ENCODE results near the gene KCND3.

Gene KCND3

GRCh38 chr1:111784273-111784901, 205.1 kb downstream of the KCND3 start:
- Histone ChIP-seq H2AFZ (ENCODE audit: low read length) (no peak overlapping the region), H3K36me3 (ENCODE audit: insufficient read depth, low read length) (no peaks in the 10 kb centered on the region), H3K79me2 (ENCODE audit: insufficient read depth, low read length) (no peaks in the 10 kb centered on the region), H3K4me3 (ENCODE audit: low read depth, low read length, poor library complexity, severe bottlenecking) (no peak overlapping the region), H3K9ac (ENCODE audit: low read length) (no peak overlapping the region), H3F3A (ENCODE audit: insufficient read depth, low read length) (no peaks in the 10 kb centered on the region), H3K4me1 (ENCODE audit: insufficient read depth, low read length, severe bottlenecking) (no peaks in the 10 kb centered on the region), H3K9me2 (ENCODE audit: low read depth, low read length) (no peaks in the 10 kb centered on the region), H3K9me3 (ENCODE audit: low read length) (no peaks in the 10 kb centered on the region), H3K27me3 (ENCODE audit: insufficient read depth, low read length) (0 out of 2 replicates have a peak, but pooled peaks cover 4% of the 10 kb centered on the region), H3K27ac (ENCODE audit: low read depth, low read length, poor library complexity, severe bottlenecking) (no peak overlapping the region), H3K4me2 (ENCODE audit: low read length) (no peak overlapping the region), H4K20me1 (ENCODE audit: insufficient read depth, low read length) (no peaks in the 10 kb centered on the region)
- TF ChIP-seq CTCF (IDR thresholded peaks at IDR 0.05; ENCODE audit: low read length) (no peak), EZH2 (IDR thresholded peaks at IDR 0.05; ENCODE audit: borderline replicate concordance, low read length) (no peak)

GRCh38 chr1:111779546-111779945, 209.9 kb downstream of the KCND3 start:
- Histone ChIP-seq H3K9me3 (ENCODE audit: low read length) (no peaks in the 10 kb centered on the region), H3K4me1 (ENCODE audit: insufficient read depth, low read length, severe bottlenecking) (no peaks in the 10 kb centered on the region), H4K20me1 (ENCODE audit: insufficient read depth, low read length) (no peaks in the 10 kb centered on the region), H3F3A (ENCODE audit: insufficient read depth, low read length) (no peaks in the 10 kb centered on the region), H3K79me2 (ENCODE audit: insufficient read depth, low read length) (no peaks in the 10 kb centered on the region), H3K27me3 (ENCODE audit: insufficient read depth, low read length) (no peaks in the 10 kb centered on the region), H3K36me3 (ENCODE audit: insufficient read depth, low read length) (no peaks in the 10 kb centered on the region), H3K27ac (ENCODE audit: low read depth, low read length, poor library complexity, severe bottlenecking) (no peak overlapping the region), H3K9me2 (ENCODE audit: low read depth, low read length) (no peaks in the 10 kb centered on the region), H3K4me2 (ENCODE audit: low read length) (no peak overlapping the region), H2AFZ (ENCODE audit: low read length) (no peak overlapping the region), H3K4me3 (ENCODE audit: low read depth, low read length, poor library complexity, severe bottlenecking) (no peak overlapping the region), H3K9ac (ENCODE audit: low read length) (no peak overlapping the region)
- no peak for TF ChIP-seq CTCF (IDR thresholded peaks at IDR 0.05; ENCODE audit: low read length)
- no peak for TF ChIP-seq EZH2 (IDR thresholded peaks at IDR 0.05; ENCODE audit: borderline replicate concordance, low read length)

- Histone ChIP-seq H3K4me2 (ENCODE audit: low read length) (no peak overlapping the region), H3K4me3 (ENCODE audit: low read depth, low read length, poor library complexity, severe bottlenecking) (no peak overlapping the region), H3K9me3 (ENCODE audit: low read length) (no peaks in the 10 kb centered on the region), H4K20me1 (ENCODE audit: insufficient read depth, low read length) (no peaks in the 10 kb centered on the region), H3K9ac (ENCODE audit: low read length) (no peak overlapping the region), H2AFZ (ENCODE audit: low read length) (no peak overlapping the region), H3K27ac (ENCODE audit: low read depth, low read length, poor library complexity, severe bottlenecking) (no peak overlapping the region), H3K4me1 (ENCODE audit: insufficient read depth, low read length, severe bottlenecking) (no peaks in the 10 kb centered on the region), H3K27me3 (ENCODE audit: insufficient read depth, low read length) (no peaks in the 10 kb centered on the region), H3K36me3 (ENCODE audit: insufficient read depth, low read length) (no peaks in the 10 kb centered on the region), H3K9me2 (ENCODE audit: low read depth, low read length) (no peaks in the 10 kb centered on the region), H3F3A (ENCODE audit: insufficient read depth, low read length) (no peaks in the 10 kb centered on the region), H3K79me2 (ENCODE audit: insufficient read depth, low read length) (no peaks in the 10 kb centered on the region)
- TF ChIP-seq EZH2 (IDR thresholded peaks at IDR 0.05; ENCODE audit: borderline replicate concordance, low read length) (no peak), CTCF (IDR thresholded peaks at IDR 0.05; ENCODE audit: low read length) (no peak)
These were observed 210.9 kb downstream of the KCND3 start for GRCh38 chr1:111778541-111779051.
